Trophoblast cell (in vitro differentiated cells and primary cell): ENCODE data around the gene GOLGA6A.

ENCODE experiments used
- DNase-seq, 2 donors: peaks; one replicate each; pipeline ENCODE4 v3.0.0-alpha.2; 2016
- H2AFZ ChIP-seq: 2 replicates; pipeline ENCODE4 v1.6.1; 2013; ENCODE audit warnings: low read length, moderate library complexity, mild to moderate bottlenecking; ENCODE audit not compliant: insufficient read depth, poor library complexity
- H2AK5ac ChIP-seq: 2 replicates; pipeline ENCODE4 v1.6.1; 2013; ENCODE audit warnings: mild to moderate bottlenecking, low read length
- H2BK120ac ChIP-seq: 2 replicates; pipeline ENCODE4 v1.6.1; 2013; ENCODE audit warnings: low read length, mild to moderate bottlenecking, moderate library complexity; ENCODE audit not compliant: insufficient read depth, poor library complexity
- H2BK12ac ChIP-seq: 2 replicates; pipeline ENCODE4 v1.6.1; 2013; ENCODE audit warnings: mild to moderate bottlenecking, low read length, moderate library complexity
- H2BK5ac ChIP-seq: 2 replicates; pipeline ENCODE4 v1.6.1; 2013; ENCODE audit warnings: low read length, low read depth, moderate library complexity, mild to moderate bottlenecking; ENCODE audit not compliant: poor library complexity
- H3K14ac ChIP-seq: 2 replicates; pipeline ENCODE4 v1.6.1; 2013; ENCODE audit warnings: mild to moderate bottlenecking, low read length
- H3K18ac ChIP-seq: 2 replicates; pipeline ENCODE4 v1.6.1; 2013; ENCODE audit warnings: mild to moderate bottlenecking, low read length
- H3K23ac ChIP-seq: 2 replicates; pipeline ENCODE4 v1.6.1; 2013; ENCODE audit warnings: low read length
- H3K27ac ChIP-seq: 2 replicates; pipeline ENCODE4 v1.5.1; 2013; ENCODE audit warnings: low read depth, mild to moderate bottlenecking, inconsistent platforms, low read length, moderate library complexity
- H3K27me3 ChIP-seq: 2 replicates; pipeline ENCODE4 v1.6.1; 2013; ENCODE audit warnings: inconsistent platforms, mild to moderate bottlenecking, low read length, moderate library complexity; ENCODE audit not compliant: insufficient read depth
- H3K36me3 ChIP-seq, 2 experiments: 1 replicate in 1 of 2; 2 replicates in 1 of 2; pipeline ENCODE4 v1.6.1; 2013; ENCODE audit warnings: low read length in 2 of 2, mild to moderate bottlenecking in 2 of 2, moderate library complexity in 1 of 2; ENCODE audit not compliant: insufficient read depth in 2 of 2, control insufficient read depth in 1 of 2
- H3K4ac ChIP-seq: 2 replicates; pipeline ENCODE4 v1.6.1; 2013; ENCODE audit warnings: low read depth, mild to moderate bottlenecking, low read length, moderate library complexity
- H3K4me1 ChIP-seq, 2 experiments: 1 replicate in 1 of 2; 2 replicates in 1 of 2; pipeline ENCODE4 v1.6.1; 2013; ENCODE audit warnings: low read length in 2 of 2, mild to moderate bottlenecking in 2 of 2, moderate library complexity in 1 of 2; ENCODE audit not compliant: insufficient read depth in 2 of 2, control insufficient read depth in 1 of 2
- H3K4me2 ChIP-seq: 2 replicates; pipeline ENCODE4 v1.6.1; 2013; ENCODE audit warnings: inconsistent platforms, mild to moderate bottlenecking, low read length, moderate library complexity
- H3K4me3 ChIP-seq: 2 replicates; pipeline ENCODE4 v1.5.1; 2013; ENCODE audit warnings: mild to moderate bottlenecking, low read depth, low read length, inconsistent platforms
- H3K79me1 ChIP-seq: one replicate; pipeline ENCODE4 v1.6.1; 2013; ENCODE audit warnings: low read length
- H3K79me2 ChIP-seq: 2 replicates; pipeline ENCODE4 v1.6.1; 2013; ENCODE audit warnings: low read length, mild to moderate bottlenecking; ENCODE audit not compliant: control insufficient read depth, insufficient read depth, poor library complexity
- H3K9ac ChIP-seq: 2 replicates; pipeline ENCODE4 v1.6.1; 2013; ENCODE audit warnings: mild to moderate bottlenecking, low read length
- H3K9me3 ChIP-seq: 2 replicates; pipeline ENCODE4 v1.6.1; 2013; ENCODE audit warnings: low read depth, mild to moderate bottlenecking, control low read depth, inconsistent platforms, low read length; ENCODE audit not compliant: insufficient read depth
- H4K12ac ChIP-seq: 2 replicates; pipeline ENCODE4 v1.6.1; 2013; ENCODE audit warnings: low read depth, mild to moderate bottlenecking, low read length, moderate library complexity
- H4K8ac ChIP-seq: 2 replicates; pipeline ENCODE4 v1.6.1; 2013; ENCODE audit warnings: low read depth, mild to moderate bottlenecking, low read length, moderate library complexity
- H4K91ac ChIP-seq: one replicate; pipeline ENCODE4 v1.6.1; 2013; ENCODE audit warnings: low read depth, mild to moderate bottlenecking, low read length, moderate library complexity
- WGBS: extraction: QIAGEN DNeasy Blood & Tissue Kit; methylation state at CpG from one replicate; pipeline ENCODE4 v1.1.7; 2013; ENCODE audit warnings: missing lambda C conversion rate; ENCODE audit not compliant: insufficient read length, insufficient coverage; ENCODE audit errors: extremely low coverage; 5-methylcytosine and 5-hydroxymethylcytosine counted together

GOLGA6A gene

DNA sequence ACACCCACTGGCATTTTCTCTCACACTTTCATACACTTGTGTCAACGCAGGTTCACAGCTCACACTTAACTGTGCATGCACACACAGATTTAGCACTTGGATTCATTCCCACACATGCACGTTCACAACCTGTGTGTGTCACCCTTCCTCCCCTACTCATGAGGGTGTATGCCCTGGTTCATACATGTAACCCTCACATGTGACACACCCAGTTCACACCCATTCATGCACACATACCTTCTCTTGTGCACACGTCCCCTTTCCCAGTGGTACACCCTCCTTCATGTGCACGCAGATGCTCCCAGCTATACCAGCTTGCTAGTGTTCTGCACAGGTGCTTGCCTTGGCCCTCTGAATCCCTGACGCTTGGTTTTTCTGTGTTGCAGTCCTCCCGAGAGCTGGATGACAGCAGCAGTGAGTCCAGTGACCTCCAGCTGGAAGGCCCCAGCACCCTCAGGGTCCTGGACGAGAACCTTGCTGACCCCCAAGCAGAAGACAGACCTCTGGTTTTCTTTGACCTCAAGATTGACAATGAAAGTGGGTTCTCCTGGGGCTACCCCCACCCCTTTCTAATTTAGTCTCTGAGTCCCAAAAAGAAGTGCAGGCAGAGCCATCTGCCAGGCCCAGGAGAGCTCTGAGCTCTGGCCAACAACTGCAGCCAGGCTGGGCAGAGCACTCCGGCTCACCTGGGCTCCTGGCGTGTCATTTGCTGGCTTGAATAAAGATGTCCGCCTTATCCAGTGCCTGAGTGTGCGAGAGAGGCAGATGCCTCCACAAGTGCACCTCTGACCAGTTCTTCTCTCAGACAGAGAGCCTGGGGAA is 39.5 kb downstream of the GOLGA6A start:
- H3K36me3 ChIP-seq, result no peaks in the 10 kb centered on the region
- no peak overlapping the region for H2AK5ac ChIP-seq
- no peak overlapping the region for H3K4me3 ChIP-seq
- no peaks in the 10 kb centered on the region for H3K79me2 ChIP-seq
- no peak overlapping the region for H2AFZ ChIP-seq
- H3K79me1 ChIP-seq, result no peaks in the 10 kb centered on the region
- H4K91ac ChIP-seq, result no peak overlapping the region
- H3K4me2 ChIP-seq, result no peak overlapping the region
- H3K23ac ChIP-seq, result no peak overlapping the region
- DNase-seq, result no peak
- no peaks in the 10 kb centered on the region for H3K4me1 ChIP-seq
- no peak overlapping the region for H3K4ac ChIP-seq
- H3K18ac ChIP-seq, result no peak overlapping the region
- no peak overlapping the region for H4K8ac ChIP-seq
- peaks cover 2% of the 10 kb centered on the region for H3K9me3 ChIP-seq
- H3K27me3 ChIP-seq, result no peaks in the 10 kb centered on the region
- H2BK120ac ChIP-seq, result no peak overlapping the region
- no peak overlapping the region for H3K27ac ChIP-seq
- no CpG with 5 or more reads among the region's 11 CpGs for WGBS
- H2BK5ac ChIP-seq, result no peak overlapping the region
- H4K12ac ChIP-seq, result no peak overlapping the region
- no peak overlapping the region for H3K14ac ChIP-seq
- no peak overlapping the region for H3K9ac ChIP-seq
- no peak overlapping the region for H2BK12ac ChIP-seq

DNA sequence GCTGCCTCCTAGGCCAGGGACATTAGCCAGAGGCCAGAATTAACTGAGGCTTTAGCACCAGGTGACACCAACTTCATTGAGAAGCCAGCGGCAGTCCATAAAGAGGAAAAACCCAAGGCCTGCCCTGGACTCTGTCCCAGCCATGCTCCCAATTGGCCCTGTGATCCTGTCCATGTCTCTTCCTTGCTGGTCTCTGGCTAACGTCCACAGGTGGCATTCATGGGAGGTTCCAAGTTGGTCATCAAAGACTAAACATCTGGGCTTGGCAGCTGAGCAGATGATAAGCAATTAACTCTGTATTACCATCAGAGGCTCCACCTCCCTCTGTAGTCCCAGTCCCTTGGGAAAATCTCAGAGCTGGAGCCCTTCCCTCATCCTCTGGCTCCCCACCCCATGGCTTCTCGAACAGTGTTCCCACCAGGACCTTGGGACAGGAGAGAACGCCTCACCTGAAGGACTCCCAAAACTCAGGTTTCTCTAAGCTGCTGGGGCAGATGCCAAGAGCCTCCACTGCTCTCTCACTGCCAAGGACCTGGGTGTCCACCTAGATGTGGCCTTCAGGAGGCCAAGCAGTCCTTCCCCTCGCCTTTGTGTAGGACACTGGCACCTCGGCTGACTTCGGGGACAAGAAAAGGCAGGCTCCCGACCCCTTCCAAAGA is 40.4 kb downstream of the GOLGA6A start:
- WGBS, result no CpG with 5 or more reads among the region's 8 CpGs

DNA sequence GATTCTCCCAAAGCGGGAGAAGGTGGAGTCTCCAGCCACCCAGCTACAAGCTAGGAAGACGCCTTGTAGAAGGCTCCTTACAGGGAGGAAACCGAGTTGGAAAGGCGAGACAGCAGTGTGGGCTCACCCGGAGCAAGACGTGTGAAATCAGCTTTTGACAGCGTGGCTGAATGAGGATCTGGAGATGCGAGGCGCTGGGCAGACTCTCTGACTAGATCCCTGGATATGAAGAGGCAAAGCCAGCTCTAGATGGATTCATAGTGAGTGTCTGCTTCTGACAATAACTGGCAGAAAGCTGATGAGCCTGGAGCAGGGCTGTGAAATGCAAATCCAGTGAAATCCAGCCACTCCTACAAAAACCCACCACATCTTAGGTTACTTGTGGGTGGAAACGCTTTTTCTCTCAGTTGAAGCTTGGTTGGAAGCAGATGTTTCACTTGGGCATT is 41.0 kb downstream of the GOLGA6A start:
- Histone ChIP-seq H2AFZ (no peak overlapping the region), H2BK5ac (no peak overlapping the region), H3K18ac (no peak overlapping the region), H3K23ac (no peak overlapping the region), H3K27ac (no peak overlapping the region), H3K14ac (no peak overlapping the region), H2AK5ac (no peak overlapping the region), H4K8ac (no peak overlapping the region), H3K4me1 (no peaks in the 10 kb centered on the region), H3K36me3 (no peaks in the 10 kb centered on the region), H3K4me2 (no peak overlapping the region), H4K91ac (no peak overlapping the region), H2BK120ac (no peak overlapping the region), H3K9ac (no peak overlapping the region), H3K27me3 (no peaks in the 10 kb centered on the region), H3K79me2 (no peaks in the 10 kb centered on the region), H3K4me3 (no peak overlapping the region), H2BK12ac (no peak overlapping the region), H3K9me3 (peaks cover 2% of the 10 kb centered on the region), H3K4ac (no peak overlapping the region), H3K79me1 (no peaks in the 10 kb centered on the region), H4K12ac (no peak overlapping the region)
- no peak for DNase-seq
- no CpG with 5 or more reads among the region's 10 CpGs for WGBS

More for the DNA sequence above, 40.4 kb downstream of the GOLGA6A start:
- Histone ChIP-seq H4K12ac (no peak overlapping the region), H3K79me1 (no peaks in the 10 kb centered on the region), H4K8ac (no peak overlapping the region), H3K4me3 (no peak overlapping the region), H3K4me2 (no peak overlapping the region), H3K27ac (no peak overlapping the region), H3K4me1 (no peaks in the 10 kb centered on the region), H2BK12ac (no peak overlapping the region), H3K18ac (no peak overlapping the region), H3K23ac (no peak overlapping the region), H2BK5ac (no peak overlapping the region), H3K9me3 (peaks cover 2% of the 10 kb centered on the region), H3K27me3 (no peaks in the 10 kb centered on the region), H2AK5ac (no peak overlapping the region), H3K14ac (no peak overlapping the region), H2AFZ (no peak overlapping the region), H2BK120ac (no peak overlapping the region), H4K91ac (no peak overlapping the region), H3K9ac (no peak overlapping the region), H3K4ac (no peak overlapping the region), H3K36me3 (no peaks in the 10 kb centered on the region), H3K79me2 (no peaks in the 10 kb centered on the region)
- DNase-seq, result no peak

DNA sequence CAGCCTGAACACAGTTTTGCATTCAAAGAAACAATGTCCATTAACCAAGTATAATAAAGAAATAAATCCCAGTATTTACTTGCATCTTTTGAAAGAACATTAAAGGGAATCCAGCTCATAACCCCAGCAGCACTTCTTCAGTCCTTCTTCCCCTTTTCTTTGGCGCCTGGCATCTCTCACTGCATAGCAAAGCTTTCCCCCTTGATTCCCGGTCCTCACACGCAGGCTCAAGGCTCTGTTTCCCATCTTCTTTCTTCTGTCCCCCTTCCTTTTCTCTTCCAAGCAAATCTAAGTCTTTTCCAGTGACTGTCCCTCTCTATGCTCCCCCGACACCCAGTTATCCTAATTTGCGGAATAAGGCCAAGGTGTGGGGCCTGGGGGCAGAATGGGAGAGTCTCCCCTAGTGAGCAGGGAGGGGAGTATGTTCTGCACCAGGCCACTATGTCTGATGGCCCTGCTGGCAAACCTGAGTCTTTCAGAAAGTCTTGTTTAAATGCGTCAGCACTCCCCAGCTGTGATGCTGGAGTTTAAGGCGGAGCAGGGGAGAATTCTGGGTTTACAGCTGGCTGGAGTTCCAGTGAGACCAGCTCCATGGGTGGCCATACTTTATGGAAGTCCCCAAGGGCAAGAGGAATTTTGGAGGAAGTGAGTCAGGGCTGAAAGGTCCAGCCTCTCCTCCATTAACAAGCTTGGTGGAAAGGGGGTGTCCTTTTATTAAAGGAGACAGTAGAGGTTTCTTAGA is 42.1 kb downstream of the GOLGA6A start:
- Histone ChIP-seq H3K14ac (no peak overlapping the region), H3K79me1 (no peaks in the 10 kb centered on the region), H3K36me3 (peaks cover 4 to 8% of the 10 kb centered on the region in 2 experiments), H2BK5ac (no peak overlapping the region), H2BK12ac (no peak overlapping the region), H2AK5ac (no peak overlapping the region), H3K27me3 (no peaks in the 10 kb centered on the region), H3K9ac (no peak overlapping the region), H3K79me2 (no peaks in the 10 kb centered on the region), H4K8ac (no peak overlapping the region), H3K18ac (no peak overlapping the region), H2BK120ac (no peak overlapping the region), H3K27ac (no peak overlapping the region), H3K4me1 (no peaks in the 10 kb centered on the region), H3K9me3 (peaks cover 2% of the 10 kb centered on the region), H4K91ac (no peak overlapping the region), H2AFZ (no peak overlapping the region), H3K23ac (no peak overlapping the region), H3K4ac (no peak overlapping the region), H3K4me2 (no peak overlapping the region), H4K12ac (no peak overlapping the region), H3K4me3 (no peak overlapping the region)
- peak in 1 of 2 donors; percentile 16 for DNase-seq
- WGBS, result no CpG with 5 or more reads among the region's 7 CpGs
